ENCODE data around the gene SORBS2. TPM values are rescaled to one million over a fixed set of nuclear protein-coding genes. Genes with fewer than 3 reads are reported as not detected.

Gene SORBS2
- total RNA-seq, 1 donor from 2014 or later: 911 TPM

GRCh38 chr4:185587030-185587426 is 225.0 kb downstream of the SORBS2 start:
- ATAC-seq (no peak), DNase-seq (no peak)
- intact Hi-C loops (cut with micrococcal nuclease): no loop called here

GRCh38 chr4:185585211-185585610 is 226.8 kb downstream of the SORBS2 start:
- ATAC-seq (no peak), DNase-seq (no peak)
- intact Hi-C loops (cut with micrococcal nuclease): no loop called here

DNA sequence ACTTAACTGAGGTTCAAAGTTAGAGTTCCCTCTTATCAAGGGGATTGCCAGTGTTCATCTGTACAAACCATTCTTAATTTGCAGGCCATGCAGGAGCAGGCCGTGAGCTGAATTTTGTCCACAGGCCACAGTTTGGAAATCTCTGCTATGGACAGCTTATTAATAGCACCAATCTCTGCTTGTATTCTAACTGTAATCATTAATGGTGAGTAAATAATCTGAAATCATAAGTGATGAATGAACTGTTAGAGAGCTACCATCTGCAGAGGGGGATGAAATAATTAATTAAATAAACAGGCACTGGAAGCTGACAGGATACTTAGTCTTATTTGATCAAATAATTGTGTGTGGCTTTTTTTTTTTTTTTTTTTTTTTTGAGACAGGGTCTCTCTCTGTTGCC is 228.2 kb downstream of the SORBS2 start:
- no peak for ATAC-seq

DNA sequence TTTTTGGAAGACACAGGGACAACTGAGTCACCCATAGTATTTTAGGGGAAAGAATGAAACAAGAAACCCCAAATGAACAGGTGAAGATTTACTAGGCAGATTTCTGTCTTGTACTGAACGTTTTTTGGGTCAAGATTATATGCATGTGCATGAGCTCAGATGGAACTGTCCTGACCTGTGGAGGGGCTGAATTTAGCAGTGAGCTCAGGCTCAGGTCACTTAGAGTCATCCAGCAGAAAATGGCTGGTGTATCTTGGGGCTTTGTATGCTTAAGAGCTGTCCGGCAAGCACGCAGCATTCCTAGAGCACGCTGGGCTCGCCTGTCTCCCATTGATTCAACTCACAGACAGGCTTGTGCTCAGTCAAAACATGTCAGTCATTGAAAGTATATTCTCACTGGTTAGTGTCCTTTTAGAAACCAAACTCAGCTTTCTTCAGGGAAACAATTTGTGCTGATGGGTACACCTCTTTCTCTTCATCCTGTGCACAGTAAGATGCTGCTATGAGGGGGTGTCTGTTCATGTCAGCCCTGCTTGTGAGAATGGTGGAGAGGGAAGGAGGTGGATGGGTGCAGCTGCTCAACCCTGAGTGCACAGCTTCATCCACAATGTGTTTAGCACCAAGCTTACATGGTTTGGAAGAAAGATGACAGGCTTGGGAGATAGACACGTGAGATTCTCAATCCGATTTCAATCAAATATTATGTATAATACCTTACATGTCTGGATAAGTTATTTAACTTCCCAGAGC is 229.2 kb downstream of the SORBS2 start:
- intact Hi-C loops (cut with micrococcal nuclease): no loop called here
- ATAC-seq (peak; percentile 77), DNase-seq (peak; percentile 39)

More for the DNA sequence above, 228.2 kb downstream of the SORBS2 start:
- intact Hi-C loops (cut with micrococcal nuclease): no loop called here
- no peak for DNase-seq

DNA sequence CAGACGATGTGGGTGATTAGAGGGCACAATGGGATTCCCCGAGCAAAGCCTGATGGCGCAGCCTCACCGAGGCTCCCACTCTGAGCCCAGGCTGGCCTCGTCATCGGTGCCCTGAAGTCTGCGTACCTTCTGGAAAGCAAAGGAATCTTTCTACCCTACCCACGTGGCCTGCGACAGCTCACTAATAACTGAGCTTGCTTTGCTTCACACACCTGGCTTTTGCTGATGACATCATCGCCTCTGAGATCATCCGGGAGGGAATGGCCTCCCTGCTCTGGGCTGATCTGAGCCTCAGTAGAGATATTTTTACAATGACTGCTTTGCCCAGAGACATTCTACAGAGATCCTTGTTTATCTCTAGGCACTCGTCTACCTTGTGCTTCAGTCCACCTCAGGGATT is 231.3 kb downstream of the SORBS2 start:
- intact Hi-C loops (cut with micrococcal nuclease): no loop called here
- DNase-seq (no peak), ATAC-seq (no peak)

GRCh38 chr4:185578284-185578683 is 233.7 kb downstream of the SORBS2 start:
- intact Hi-C loops (cut with micrococcal nuclease): no loop called here
- ATAC-seq (no peak), DNase-seq (no peak)

DNA sequence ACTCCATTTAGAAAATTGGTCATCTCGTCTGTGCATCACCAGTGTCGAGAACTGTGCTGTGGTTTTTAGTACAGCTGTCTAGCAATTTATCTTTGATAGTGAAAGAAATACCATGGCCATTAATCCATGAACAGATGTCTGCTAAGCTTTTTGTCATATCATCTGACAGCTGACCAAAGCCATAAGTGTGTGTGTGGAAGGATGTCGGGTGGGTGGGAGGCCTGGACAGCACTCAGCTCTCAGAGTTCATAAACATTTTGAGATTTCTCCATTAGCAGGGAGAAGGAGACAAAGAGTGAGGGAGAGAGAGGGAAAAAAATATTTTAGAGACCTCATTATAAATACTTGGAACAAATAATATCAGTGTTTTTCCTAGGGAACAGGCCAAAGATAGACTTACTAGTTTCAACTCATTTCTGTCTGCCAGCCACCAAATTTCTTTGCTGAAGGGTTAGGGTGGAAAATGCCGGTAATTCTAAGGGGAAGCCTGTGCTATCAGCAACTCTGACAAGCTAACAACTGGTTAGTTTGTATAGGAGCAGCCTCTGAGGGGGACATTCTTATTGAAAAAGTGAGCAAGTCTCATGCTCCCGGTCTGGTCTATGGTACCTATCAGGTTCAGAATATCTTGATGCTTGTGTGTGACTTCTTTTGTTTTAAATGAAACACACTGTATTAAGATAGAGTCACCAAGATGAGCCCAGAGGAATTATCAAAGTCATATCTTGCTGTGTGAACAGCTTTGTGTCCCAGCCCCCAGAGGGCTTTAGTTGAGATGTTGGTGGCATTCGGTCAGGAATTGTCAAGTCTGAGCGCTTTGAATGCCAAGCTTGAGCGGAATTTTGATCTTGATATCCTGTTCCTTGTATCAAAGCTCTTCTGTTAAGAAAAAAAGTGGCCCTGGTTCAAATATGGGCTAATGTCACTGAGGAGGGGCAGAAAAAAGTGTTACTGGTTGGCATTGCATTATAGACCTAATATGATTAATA is 234.7 kb downstream of the SORBS2 start:
- DNase-seq: no peak
- peak; percentile 8 for ATAC-seq

DNA sequence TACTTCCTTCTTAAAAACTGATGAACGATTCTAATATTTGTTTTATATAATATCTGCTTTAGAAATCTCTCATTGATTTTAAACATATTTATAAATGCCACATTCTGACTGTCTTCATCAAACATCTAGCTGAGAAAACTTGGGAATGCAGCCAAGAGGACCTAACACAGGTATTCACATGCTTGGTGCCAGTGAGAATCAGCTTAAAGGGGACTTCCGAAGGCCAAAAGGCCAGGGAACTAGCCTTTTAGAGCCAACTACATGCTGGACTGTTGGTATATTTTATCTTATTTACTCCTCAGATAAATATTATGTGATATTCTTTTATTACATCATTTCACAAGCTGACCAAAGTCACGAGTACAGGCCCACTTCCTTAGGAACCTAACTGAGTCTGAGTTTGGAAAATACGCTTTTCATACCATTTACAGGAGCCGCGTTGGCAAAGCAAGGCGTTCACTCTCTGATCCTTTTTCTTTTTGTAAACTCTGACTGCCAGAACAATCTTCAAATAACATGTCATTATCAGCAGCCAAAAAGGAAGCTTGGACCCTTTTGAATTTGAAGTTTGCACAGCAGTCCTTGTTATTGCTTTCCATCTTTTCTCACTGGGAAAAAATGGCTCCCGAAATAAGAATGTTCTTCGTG is 235.6 kb downstream of the SORBS2 start:
- DNase-seq (no peak), ATAC-seq (no peak)
- intact Hi-C loops (cut with micrococcal nuclease): no loop called here

More for the DNA sequence above, 234.7 kb downstream of the SORBS2 start:
- intact Hi-C loops (cut with micrococcal nuclease): no loop called here

- ATAC-seq (peak; percentile 36), DNase-seq (no peak)
- intact Hi-C loops (cut with micrococcal nuclease): no loop called here
Measured at GRCh38 chr4:185573651-185574199, 238.3 kb downstream of the SORBS2 start.

DNA sequence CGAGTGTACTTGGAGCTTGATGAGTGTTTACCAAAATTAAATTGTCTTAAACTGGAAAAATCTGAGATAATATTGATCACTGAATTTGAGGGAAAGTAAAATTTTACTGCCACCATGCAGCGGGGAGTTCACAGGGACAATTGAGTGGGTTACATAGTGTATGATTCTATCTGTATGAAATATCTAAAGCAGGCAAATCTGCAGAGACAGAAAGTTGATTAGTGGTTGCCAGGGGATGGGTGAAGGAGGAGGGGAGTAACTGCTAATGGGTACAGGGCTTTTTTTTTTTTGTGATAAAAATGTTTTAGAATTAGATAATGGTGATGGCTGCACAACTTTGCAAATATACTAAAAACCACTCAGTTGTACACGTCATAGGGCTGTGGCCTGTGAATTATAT is 241.3 kb downstream of the SORBS2 start:
- intact Hi-C loops (cut with micrococcal nuclease): no loop called here
- no peak for ATAC-seq
- DNase-seq: no peak

DNA sequence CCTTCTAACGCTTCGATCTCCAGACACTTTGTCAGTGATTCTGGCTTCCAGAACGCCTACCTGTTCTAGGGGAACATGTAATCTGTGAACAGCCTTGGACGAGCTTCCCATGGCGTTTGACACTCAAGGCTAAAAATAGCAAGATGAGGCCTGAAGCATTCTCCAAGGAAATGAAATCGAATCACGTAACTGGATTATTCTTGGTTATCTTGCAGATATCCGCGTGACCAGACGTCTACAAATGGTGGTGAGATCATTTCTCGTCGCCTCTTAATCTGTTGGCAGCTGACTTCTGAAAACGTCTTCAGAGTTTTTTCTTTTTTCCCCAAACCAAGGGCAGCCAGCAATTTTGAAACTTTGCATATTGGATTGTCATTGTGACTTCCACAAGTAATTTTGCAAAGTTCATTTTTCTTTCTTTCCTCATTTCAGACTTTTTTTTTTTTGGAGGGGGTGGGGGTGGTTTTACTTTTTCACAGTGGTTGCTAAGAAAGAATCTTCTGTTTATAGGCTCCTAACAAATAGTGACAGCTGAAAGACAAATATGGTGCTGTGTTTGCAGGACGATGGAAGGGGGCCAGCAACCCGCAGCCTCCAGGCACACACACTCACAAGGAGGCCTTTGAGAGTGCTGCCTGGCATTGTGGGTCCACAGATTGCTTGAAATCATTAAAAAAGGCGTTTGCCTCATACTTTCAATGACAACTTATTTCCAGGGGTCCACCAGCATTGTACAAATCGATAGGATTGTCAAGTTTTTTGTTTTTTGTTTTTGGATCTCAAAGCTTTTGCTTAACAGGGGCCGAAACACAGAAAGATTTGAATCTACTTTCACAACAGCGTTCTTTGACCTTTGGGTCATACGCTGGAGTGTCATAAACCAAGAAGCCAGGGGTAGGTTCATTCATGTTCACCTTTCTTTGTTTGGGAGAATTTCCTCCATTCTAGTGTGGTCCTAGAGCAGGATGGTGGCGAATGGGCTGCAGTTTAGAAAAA is 244.3 kb downstream of the SORBS2 start:
- peak; percentile 85 for ATAC-seq
- peak; percentile 81 for DNase-seq
- intact Hi-C loops (cut with micrococcal nuclease): no loop called here

- DNase-seq (no peak), ATAC-seq (peak; percentile 83)
- intact Hi-C loops (cut with micrococcal nuclease): no loop called here
Measured at GRCh38 chr4:185566972-185567371, 245.0 kb downstream of the SORBS2 start.

DNA sequence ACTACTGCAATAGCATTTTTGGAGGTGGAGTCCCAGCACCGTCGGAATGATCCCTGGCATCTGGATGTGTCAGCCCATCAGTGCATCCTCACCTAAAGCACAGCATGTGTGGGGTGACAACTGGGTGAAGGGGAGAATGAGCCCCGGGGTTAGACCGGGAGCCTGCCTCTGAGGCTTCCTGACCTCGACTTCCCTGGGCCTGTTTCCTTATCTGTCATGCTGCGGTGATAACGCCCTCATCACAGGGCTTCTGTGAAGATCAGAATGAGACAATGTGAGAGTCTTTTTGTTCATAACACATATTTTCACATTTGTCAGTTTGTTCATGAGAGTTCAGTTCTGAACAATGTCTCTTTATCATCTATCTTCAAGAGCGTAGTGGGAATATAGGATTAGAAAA is 245.6 kb downstream of the SORBS2 start:
- DNase-seq: peak; percentile 45
- ATAC-seq: peak; percentile 54
- intact Hi-C loops (cut with micrococcal nuclease): no loop called here

- intact Hi-C loops (cut with micrococcal nuclease): no loop called here
- DNase-seq (no peak), ATAC-seq (no peak)
Measured at GRCh38 chr4:185565696-185566095, 246.3 kb downstream of the SORBS2 start.

GRCh38 chr4:185564349-185564748 is 247.6 kb downstream of the SORBS2 start:
- intact Hi-C loops (cut with micrococcal nuclease): no loop called here
- ATAC-seq (no peak), DNase-seq (no peak)

DNA sequence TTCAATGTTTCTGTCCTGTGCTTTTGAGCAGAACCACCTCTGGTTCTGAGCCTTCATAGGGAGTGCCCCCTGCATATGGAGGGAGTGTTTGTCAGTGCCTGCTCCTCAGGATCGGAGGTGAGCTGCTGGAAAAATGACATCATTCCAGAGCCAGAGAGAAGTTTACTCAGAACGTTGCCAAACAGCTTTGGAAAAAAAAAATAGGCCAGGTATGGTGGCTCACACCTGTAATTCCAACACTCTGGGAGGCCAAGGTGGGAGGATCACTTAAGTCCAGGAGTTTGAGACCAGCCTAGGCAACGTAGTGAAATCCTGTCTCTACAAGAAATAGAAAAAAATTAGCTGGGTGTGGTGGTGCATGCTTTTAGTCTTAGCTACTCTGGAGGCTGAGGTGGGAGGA is 249.5 kb downstream of the SORBS2 start:
- no peak for ATAC-seq
- no peak for DNase-seq
- intact Hi-C loops (cut with micrococcal nuclease): no loop called here

DNA sequence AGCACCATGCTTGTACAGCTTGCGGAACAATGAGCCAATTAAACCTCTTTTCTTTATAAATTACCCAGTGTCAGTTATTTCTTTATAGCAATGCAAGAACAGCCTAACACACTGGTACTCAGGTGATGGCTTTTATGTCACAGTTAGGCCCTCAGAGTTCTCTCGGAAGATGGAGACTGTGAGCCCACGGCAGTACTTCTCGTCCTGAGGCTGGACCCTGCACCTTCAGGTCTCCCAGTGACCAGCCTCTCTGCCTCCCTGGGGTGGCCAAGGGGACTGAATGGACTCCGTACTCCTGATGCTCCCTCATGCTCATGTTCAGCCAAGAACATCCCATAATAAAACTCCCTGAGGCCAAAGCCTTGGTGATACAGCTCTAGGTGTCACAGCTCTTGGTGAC is 251.7 kb downstream of the SORBS2 start:
- ATAC-seq (no peak), DNase-seq (no peak)
- intact Hi-C loops (cut with micrococcal nuclease): no loop called here

DNA sequence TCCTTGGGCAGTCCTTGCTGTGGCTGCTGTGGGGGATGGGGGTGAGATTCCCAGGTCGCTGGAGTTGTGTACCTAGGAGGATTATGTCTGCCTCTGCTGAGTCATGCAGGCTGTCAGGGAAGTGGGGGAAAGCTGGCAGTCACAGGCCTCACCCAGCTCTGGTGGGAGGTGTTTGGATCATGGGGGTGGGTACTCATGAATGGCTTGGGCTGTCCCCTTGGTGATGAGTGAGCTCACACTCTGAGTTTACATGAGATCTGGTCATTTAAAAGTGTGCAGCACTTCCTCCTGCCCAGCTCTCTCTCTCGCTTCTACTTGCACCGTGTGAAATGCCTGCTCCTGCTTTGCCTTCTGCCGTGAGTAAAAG is 252.1 kb downstream of the SORBS2 start:
- DNase-seq (no peak), ATAC-seq (peak; percentile 41)
- intact Hi-C loops (cut with micrococcal nuclease): no loop called here
